OCI-LY3 (cell line): ENCODE data around the gene GABRG3.

Experiments
- CTCF ChIP-seq: fragments of 200-600, 300-600 bp; sonication (generic); IDR thresholded peaks from 2 replicates; pipeline ENCODE4 v1.5.1; 2014; ENCODE audit warnings: antibody characterized with exemption, low read length, low read depth
- EZH2phosphoT487 ChIP-seq: fragments of 200-600 bp; shearing (Covaris generic); IDR thresholded peaks from 2 replicates; pipeline ENCODE4 v1.6.1; 2018; ENCODE audit warnings: antibody characterized with exemption, mixed run types, low read depth

GRCh38 chr15:27414168-27414870, 443.3 kb downstream of the GABRG3 start:
- TF ChIP-seq CTCF (no peak), EZH2phosphoT487 (no peak)
